HG03095 (cell line): Measurements from ENCODE around the gene ESYT1.
"Not testable (repeated sequence)": the region's sequence is repeated elsewhere in the genome, so short reads cannot be mapped to it uniquely, and the experiment has no call there.

Experiments
- ATAC-seq: cut with Tn5 transposase; IDR thresholded peaks from one replicate; pipeline ENCODE4 v1.9.1; 2021; ENCODE audit warnings: moderate library complexity; ENCODE audit not compliant: unreplicated experiment

The ESYT1 gene

DNA sequence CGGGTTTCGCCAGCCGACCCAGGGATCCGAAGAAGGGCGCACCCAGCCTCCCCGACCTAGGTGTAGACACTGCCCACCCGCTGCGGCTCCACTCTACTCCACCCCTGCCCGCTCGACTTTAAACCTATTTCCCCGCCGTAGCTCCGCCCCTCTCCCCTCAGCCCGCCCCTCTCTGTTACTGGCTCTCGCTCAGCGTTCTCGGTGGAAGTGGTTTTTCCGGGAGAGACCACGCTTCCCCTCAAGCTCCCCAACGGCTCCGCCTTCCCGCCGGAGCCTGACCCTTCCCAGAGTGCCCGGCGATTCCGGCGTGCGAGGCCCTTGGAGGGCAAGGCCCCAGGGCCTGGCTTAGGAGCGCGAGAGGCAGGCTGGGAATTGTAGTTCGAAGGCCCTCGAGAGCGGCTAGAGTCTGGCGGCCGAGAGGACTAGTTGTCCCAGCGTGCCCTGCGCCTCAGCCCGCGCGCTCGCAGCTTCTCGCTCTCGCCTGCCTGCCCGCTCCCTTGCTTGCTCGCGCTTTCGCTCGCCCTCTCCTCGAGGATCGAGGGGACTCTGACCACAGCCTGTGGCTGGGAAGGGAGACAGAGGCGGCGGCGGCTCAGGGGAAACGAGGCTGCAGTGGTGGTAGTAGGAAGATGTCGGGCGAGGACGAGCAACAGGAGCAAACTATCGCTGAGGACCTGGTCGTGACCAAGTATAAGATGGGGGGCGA, 23.8 kb upstream of the ESYT1 start, which contains the start of gene PA2G4:
Gene PA2G4 (plus strand): TSS at position 451 of the 706 bp plus-strand sequence. CDS start 179 bp downstream, at position 630.
- peak; percentile 91 for ATAC-seq

DNA sequence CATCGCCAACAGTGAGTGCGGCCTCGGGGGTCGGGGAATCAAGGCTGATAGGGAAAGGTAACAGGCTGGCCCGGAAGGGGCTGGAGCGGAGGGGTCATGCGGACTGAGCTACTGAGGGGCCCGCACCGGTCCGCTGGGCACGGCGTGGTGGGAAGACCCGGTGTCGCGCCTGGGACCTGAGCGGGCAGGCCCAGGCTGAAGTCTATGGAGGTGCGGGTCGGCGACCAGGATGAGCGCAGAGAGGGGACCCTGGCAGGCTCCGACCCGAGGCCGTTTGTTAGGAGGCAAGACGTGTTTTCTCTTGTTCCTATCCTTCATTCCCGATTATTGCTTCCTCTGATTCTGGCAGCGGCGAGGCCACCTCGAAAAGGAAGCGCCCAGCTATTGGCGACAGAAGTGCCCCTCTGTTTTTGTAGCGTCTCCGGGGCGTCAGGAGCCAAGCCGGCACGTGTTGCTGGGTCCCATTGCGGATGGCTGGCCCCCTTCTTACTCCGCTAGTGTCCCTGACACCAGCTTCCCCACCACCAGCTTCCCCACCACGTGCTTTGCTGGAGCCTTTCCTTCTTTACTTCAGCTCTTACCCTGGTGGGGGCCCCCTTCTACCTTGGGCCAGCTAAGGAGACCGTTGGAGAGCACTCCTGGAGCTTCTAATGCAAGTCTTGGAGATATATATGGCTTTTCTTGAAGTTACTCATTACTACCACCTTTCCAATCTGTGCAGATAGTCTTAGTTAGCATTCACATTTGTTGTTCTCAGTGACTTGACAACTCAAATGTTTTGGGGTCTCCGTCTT, 23.1 kb upstream of the ESYT1 start:
- ATAC-seq: peak; percentile 10

DNA sequence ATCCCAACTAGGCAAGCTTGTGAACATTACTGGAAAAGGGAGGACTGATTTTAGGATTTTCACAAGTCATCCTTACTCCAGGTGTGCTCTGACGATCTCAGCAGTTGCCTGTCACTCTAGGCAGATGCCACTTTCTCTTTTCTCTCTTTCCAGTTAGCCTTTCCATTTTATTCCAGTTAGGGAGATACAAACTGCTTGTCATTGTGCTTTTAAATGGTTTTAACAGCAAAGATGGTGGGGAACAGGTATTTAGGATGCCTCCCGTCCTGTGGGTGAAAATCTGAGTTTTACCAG, 22.5 kb upstream of the ESYT1 start:
- no peak for ATAC-seq

DNA sequence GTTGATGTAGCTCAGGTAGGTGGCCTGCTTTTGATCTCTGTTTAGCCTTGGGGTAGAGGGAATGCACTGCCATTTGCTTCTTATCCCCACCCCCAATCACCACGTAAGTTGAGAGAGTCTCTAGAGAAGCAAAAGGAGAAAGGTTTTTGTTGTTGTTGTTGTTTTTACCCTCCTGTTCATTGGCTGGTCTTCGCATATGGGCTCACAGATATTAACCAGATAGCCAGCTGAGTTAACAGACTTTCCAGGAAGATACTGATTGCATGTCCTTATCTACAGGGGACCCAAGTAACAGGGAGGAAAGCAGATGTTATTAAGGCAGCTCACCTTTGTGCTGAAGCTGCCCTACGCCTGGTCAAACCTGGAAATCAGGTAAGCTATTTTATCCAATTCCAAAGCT, 20.8 kb upstream of the ESYT1 start:
- ATAC-seq: no peak

DNA sequence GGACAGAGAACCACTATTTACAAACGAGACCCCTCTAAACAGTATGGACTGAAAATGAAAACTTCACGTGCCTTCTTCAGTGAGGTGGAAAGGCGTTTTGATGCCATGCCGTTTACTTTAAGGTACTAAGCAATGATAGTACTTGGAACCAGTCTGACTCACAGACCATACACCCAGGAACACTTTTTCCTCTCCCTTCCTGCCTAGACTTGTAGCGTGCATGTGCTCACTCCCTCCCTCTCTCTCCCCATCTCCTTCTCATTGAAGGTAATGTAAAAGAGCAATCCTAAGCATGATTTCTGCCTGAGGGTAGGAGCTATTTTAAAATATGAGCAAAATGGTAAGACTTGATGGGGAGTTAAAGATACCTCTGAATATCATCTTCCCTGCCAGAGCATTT, 17.5 kb upstream of the ESYT1 start:
- ATAC-seq: no peak

DNA sequence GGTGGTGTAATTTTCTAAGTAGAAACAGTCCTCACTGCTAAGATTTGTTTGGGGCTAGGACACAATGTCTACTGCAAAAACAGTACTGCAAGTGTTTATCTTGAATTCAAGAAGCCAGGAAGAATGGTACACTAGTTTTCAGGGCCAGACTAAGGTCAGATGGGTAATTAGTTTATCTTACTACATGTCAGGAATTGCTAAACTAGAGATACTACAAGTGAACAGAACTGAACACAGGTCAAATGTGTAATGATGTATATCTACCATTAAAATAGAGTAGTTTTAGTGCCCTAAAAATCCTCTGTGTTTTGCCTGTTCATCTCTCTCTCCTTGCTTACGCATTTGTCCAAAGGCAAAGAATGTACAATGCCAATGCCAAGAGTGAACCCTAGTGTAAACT, 14.0 kb upstream of the ESYT1 start:
- ATAC-seq: no peak

DNA sequence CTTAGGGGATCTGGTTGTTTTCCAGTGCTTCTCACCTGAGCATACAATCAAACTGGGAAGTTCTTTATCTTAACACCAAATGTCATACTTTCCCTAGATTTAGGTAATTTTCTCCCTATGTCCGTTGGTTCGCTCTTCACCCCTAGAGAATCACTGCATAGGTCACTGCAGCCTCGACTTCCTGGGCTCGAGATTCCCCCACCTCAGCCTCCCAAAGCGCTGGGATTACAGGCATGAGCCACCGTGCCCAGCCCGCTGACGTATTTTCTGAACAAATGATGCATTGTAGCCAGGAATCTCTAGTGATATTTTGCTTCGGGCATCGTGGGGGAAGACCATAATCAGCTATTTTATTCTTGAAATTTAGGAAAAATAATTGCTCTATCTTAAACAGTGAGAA, 12.7 kb upstream of the ESYT1 start:
- ATAC-seq: no peak

DNA sequence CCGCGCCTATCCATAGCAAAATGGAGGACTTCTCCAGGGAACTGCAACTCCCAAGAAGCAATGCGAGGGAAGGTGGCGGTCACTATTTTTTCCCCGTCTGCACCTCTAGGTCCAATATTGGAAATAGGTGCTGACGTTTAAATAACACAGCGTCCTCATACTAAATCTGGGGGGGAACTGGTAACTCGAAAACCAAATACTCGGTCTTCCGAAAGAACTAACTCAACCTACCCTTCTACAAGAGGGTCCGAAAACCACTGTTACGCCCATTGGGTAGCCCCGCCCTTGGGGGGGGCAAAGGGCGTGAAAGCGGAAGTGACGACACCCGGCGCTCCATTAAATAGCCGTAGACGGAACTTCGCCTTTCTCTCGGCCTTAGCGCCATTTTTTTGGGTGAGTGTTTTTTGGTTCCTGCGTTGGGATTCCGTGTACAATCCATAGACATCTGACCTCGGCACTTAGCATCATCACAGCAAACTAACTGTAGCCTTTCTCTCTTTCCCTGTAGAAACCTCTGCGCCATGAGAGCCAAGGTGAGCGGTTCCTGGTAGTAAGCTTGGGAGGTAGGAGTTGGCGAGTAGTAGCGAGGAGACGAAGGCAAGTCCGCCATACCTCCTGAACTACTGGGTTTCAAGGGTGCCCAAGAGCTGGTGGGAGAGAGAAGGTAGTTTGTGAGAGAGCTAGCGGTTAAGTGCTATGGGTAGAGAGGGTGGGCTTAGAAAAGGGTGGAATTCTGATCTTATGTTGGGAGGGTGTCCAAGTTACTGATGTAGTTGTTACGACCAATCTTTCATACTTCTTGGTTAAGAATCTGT, 11.6 kb upstream of the ESYT1 start, which contains the start of gene RPL41:
Gene RPL41 (plus strand): TSS at position 367 of the 815 bp plus-strand sequence.
- ATAC-seq: peak; percentile 36

DNA sequence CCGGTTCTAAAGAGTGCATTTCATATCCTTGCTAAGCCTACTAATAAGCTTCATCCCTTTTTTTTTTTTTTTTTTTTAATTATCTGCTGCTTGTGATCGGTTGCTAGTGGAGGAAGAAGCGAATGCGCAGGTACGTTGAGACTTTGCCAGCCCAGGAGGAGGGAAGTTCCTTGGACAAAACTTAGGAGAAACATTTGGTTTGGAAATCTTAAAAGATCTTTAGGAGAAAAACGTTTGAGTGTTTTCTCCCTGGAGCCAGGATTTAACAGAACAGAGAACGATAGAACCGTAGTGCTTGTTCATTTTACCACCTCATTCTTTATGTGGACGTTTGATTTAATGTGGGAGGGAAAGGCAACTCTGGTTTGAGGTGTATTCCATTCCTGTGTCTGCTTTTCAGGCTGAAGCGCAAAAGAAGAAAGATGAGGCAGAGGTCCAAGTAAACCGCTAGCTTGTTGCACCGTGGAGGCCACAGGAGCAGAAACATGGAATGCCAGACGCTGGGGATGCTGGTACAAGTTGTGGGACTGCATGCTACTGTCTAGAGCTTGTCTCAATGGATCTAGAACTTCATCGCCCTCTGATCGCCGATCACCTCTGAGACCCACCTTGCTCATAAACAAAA, 10.9 kb upstream of the ESYT1 start:
- ATAC-seq: not testable (repeated sequence)

DNA sequence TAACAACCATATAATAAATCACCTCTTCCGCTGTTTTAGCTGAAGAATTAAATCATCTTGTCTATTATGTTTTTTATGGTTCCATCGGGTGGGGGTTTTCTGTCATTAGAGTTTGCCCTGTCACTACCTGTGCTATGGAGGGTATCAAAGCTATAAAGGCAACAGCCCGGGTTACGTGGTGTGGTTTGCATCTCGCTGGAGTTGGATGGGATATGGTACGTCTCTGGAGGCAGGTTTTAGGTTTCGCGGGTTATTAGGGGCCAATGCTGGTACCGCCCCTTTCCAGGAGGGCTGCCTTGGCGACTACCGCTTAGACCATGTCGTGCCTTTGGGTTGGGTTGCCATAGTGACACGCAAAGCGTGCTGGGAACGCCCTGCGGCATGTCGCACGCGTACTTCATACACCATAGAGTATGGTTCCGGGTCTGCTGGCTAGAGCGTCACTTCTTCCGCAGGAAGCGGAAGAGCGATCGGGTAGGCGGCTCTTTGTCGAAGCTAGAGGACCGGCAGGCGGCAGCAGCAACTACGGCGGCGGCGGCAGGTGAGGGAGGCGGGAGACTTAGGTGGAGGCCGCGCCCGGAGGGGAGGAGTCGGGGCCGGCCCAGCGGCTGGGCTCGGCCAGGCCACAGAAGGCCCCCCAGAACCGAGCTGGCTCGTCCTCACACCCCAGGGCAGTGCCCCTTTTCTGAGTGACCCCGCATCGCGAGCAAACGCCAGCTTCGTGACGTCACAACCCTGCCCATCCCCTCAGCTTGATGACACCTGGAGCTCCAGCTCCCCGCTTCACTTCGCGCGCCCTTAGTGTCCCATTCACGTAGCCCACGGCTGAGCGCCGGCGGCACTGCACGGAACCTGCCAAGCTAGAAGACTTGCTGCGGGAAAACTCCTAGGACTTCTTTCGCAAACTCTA, 10.0 kb upstream of the ESYT1 start, which contains the start of gene ZC3H10:
Gene ZC3H10 (plus strand): TSS at position 489 of the 910 bp plus-strand sequence. CDS start 2,297 bp downstream, outside the sequence.
- peak; percentile 68 for ATAC-seq

DNA sequence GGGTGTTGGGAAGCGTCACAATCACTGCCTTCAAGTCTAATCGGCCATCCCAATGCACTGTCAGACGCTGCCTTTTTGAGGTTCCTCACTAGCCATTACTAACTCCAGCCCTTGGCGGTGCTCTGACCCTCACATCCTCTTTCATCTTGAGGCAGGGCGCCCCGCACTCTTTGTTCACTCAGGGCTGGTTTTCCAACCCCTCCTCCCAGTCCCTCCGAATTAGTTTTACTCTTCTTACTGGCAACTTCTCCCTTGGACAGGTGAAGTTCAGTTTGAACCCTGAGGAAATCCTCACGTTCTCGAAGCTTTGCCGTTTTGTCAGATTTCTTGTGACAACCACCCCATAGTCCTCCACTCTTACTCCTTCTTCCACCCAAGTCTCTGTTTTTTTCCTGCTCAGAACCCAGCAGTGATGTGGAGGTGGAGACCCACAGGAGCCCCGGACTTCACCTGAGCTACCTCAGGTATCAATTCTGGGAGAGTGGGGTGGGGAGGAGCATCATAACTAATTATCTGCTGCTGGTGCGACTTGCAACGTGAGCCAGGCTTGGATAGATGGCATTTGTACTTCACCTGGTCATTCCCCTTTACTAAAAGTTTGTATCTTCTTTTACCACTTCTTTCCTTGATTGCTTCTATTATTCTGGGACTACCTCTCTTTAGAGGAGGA, 9.2 kb upstream of the ESYT1 start:
- no peak for ATAC-seq

DNA sequence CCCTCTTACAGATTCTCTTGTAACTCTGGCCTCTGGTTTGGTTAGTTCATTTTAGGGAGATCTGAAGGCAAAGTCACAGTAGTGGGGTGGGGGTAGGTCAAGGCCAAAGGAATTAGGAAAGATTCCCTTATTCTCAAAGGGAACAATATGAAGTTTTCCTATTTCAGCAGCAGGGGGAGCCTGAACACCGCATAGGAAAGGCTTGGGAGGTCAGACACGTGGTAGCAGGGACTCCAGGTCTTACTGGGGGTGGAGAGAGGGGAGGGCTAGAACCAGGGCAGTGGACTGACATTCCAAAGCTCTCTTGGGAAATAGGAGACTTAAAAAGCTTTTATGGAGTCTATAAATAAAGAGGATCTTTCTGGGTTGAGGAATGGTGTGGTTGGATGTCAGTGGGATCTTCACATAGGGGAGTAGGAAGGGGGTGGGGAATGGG, 8.7 kb upstream of the ESYT1 start:
- no peak for ATAC-seq

DNA sequence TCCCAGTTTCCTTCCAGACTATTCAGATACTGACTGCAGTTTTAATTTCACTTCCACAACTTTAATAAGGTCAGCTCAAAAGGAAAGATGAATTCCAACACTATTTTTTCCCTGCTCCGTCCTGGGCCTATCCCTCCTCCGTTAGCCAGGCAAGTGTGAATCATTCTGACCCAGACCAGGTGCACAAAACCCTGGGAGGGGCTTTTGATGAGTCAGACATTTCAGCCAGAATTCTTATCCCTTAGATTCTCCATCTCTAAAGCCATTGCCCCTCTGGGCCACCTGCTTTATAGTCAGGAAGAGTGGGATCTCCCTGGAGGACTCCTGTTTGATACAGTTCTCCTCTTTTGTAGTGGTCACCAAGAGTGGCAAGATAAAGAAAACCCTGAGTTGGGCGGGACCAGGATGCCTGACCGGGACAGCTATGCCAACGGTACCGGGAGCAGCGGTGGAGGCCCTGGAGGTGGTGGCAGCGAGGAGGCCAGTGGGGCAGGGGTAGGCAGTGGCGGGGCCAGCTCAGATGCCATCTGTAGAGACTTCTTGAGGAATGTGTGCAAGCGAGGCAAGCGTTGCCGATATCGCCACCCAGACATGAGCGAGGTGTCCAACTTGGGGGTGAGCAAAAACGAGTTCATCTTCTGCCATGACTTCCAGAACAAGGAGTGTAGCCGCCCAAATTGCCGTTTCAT, 7.8 kb upstream of the ESYT1 start:
- no peak for ATAC-seq

DNA sequence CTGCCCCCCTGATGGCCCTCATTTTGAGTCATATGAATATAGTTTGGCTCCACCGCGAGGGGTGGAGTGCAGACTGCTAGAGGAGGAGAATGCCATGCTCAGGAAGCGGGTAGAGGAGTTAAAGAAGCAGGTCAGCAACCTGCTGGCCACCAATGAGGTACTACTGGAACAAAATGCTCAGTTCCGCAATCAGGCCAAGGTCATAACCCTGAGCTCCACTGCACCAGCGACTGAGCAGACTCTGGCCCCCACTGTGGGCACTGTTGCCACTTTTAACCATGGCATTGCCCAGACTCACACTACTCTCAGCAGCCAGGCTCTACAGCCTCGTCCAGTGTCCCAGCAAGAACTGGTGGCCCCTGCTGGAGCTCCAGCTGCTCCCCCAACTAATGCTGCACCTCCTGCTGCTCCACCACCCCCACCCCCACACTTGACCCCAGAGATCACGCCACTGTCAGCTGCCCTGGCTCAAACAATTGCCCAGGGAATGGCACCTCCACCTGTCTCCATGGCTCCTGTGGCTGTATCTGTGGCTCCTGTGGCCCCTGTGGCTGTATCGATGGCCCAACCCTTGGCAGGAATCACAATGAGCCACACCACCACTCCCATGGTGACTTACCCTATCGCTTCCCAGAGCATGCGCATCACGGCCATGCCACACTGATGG, 6.7 kb upstream of the ESYT1 start:
- no peak for ATAC-seq

DNA sequence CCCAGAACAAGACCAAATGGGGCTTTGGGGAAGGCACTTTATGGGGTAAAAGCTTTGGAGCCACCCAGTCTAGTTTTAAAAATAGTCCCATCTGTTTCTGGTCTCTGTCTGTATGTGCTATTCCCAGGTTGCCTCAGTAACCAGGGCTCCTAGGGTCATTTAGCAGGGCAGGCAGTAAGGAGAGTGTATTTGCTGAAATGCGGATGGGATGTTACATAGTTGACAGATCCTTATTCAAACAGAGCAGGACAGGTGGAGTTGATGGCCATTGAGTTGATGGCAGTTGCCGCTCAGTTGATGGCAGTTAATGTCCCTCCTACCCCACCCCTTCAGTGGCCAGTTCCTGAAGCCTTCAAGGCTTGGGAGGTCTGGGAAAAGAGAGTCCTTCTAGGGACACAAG, 5.4 kb upstream of the ESYT1 start:
- no peak for ATAC-seq

DNA sequence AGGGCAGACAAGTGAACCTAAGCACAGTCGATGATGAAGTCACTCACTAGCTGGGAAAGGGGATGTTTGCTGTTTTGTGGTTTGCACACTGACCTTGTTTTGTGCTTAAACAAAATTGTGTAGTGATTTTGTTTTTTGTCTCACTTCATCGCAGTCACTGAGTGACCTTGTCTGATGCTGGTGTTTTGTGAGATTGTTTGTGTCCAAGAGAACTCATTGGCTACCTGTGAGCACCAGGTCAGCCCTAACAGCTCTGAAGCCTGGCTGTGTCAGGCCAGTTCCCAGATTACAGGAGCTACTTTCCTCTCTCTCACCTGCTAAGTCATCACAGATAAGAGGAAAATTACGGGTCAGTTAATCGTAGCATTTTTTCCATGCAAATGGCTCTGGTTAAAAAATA, 3.9 kb upstream of the ESYT1 start:
- ATAC-seq: no peak

DNA sequence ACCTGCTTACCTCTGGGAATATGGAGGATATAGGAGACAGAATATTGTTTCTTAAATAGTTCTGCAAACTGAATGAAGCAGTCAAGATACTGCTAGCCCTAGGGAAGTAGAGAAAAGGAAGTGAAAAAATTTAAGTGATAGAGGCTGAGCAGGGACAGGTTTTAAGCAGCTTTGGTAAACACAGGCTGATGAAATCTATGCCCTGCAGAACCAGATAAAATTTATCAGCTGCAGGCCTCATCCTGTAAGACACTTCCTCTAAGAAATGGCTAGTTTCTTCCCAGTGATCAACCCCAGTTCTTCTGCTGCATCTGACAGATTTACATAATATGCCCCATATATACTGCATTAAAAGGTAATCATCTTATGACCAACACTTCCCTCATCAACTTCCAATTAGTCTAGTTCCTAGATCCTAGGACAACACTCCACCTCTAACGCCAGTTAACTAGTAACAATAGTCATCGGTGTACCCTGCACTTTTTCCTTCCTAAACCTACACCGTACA, 1.3 kb upstream of the ESYT1 start:
- no peak for ATAC-seq

DNA sequence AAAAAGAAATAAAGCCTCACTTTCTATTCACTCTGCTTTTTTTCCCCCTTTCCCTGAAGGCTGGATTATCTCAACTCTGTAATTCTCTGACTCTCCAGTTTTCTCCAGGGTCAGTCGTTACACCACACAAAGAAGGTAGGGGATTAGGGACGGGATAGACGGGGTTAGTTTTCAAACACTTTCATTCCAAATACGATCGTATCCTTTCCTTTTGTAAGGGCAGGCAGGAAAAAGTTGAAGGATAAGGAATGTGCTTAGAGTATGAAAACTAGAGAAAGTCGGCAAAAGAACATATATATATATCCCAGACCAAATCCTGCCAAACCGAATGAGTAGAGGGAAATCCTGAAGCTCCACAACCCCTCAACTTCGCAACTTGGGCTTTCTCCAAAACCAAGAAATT, 581 bp upstream of the ESYT1 start:
- ATAC-seq: no peak
